ENCODE data around the gene NOX3.

The NOX3 gene

GRCh38 chr6:155409391-155409790 lies 46.2 kb downstream of the NOX3 start:
- Histone ChIP-seq H3K27ac (ENCODE audit: low read length) (no peak overlapping the region), H3K4me1 (ENCODE audit: control insufficient read depth in 1 of 2, insufficient read depth in 2 of 2, low read length in 2 of 2) (no peaks in the 10 kb centered on the region), H3K4me3 (ENCODE audit: low read depth in 1 of 2, low read length in 2 of 2) (no peak overlapping the region), H3K27me3 (ENCODE audit: low read depth, low read length) (no peaks in the 10 kb centered on the region), H3K36me3 (ENCODE audit: control insufficient read depth in 1 of 2, insufficient read depth in 2 of 2, low read length in 2 of 2) (no peaks in the 10 kb centered on the region), H3K9me3 (ENCODE audit: control insufficient read depth in 1 of 2, low read length in 2 of 2) (no peaks in the 10 kb centered on the region)

GRCh38 chr6:155408981-155409380 lies 46.7 kb downstream of the NOX3 start:
- Histone ChIP-seq H3K36me3 (ENCODE audit: control insufficient read depth in 1 of 2, insufficient read depth in 2 of 2, low read length in 2 of 2) (no peaks in the 10 kb centered on the region), H3K27ac (ENCODE audit: low read length) (no peak overlapping the region), H3K9me3 (ENCODE audit: control insufficient read depth in 1 of 2, low read length in 2 of 2) (no peaks in the 10 kb centered on the region), H3K4me1 (ENCODE audit: control insufficient read depth in 1 of 2, insufficient read depth in 2 of 2, low read length in 2 of 2) (no peaks in the 10 kb centered on the region), H3K27me3 (ENCODE audit: low read depth, low read length) (no peaks in the 10 kb centered on the region), H3K4me3 (ENCODE audit: low read depth in 1 of 2, low read length in 2 of 2) (no peak overlapping the region)

- H3K4me3 ChIP-seq (ENCODE audit: low read depth in 1 of 2, low read length in 2 of 2), result no peak overlapping the region
- H3K27me3 ChIP-seq (ENCODE audit: low read depth, low read length), result no peaks in the 10 kb centered on the region
- no peaks in the 10 kb centered on the region for H3K4me1 ChIP-seq (ENCODE audit: control insufficient read depth in 1 of 2, insufficient read depth in 2 of 2, low read length in 2 of 2)
- H3K36me3 ChIP-seq (ENCODE audit: control insufficient read depth in 1 of 2, insufficient read depth in 2 of 2, low read length in 2 of 2), result no peaks in the 10 kb centered on the region
- no peak overlapping the region for H3K27ac ChIP-seq (ENCODE audit: low read length)
- H3K9me3 ChIP-seq (ENCODE audit: control insufficient read depth in 1 of 2, low read length in 2 of 2), result no peaks in the 10 kb centered on the region
These were observed 47.4 kb downstream of the NOX3 start for GRCh38 chr6:155408231-155408630.

- H3K4me1 ChIP-seq (ENCODE audit: control insufficient read depth in 1 of 2, insufficient read depth in 2 of 2, low read length in 2 of 2), result no peaks in the 10 kb centered on the region
- no peak overlapping the region for H3K27ac ChIP-seq (ENCODE audit: low read length)
- H3K4me3 ChIP-seq (ENCODE audit: low read depth in 1 of 2, low read length in 2 of 2), result no peak overlapping the region
- no peaks in the 10 kb centered on the region for H3K27me3 ChIP-seq (ENCODE audit: low read depth, low read length)
- H3K9me3 ChIP-seq (ENCODE audit: control insufficient read depth in 1 of 2, low read length in 2 of 2), result no peaks in the 10 kb centered on the region
- H3K36me3 ChIP-seq (ENCODE audit: control insufficient read depth in 1 of 2, insufficient read depth in 2 of 2, low read length in 2 of 2), result no peaks in the 10 kb centered on the region
These were observed 48.8 kb downstream of the NOX3 start for GRCh38 chr6:155406801-155407200.

GRCh38 chr6:155404937-155405336 lies 50.7 kb downstream of the NOX3 start:
- no peaks in the 10 kb centered on the region for H3K36me3 ChIP-seq (ENCODE audit: control insufficient read depth in 1 of 2, insufficient read depth in 2 of 2, low read length in 2 of 2)
- H3K4me1 ChIP-seq (ENCODE audit: control insufficient read depth in 1 of 2, insufficient read depth in 2 of 2, low read length in 2 of 2), result no peaks in the 10 kb centered on the region
- no peaks in the 10 kb centered on the region for H3K9me3 ChIP-seq (ENCODE audit: control insufficient read depth in 1 of 2, low read length in 2 of 2)
- H3K4me3 ChIP-seq (ENCODE audit: low read depth in 1 of 2, low read length in 2 of 2), result no peak overlapping the region
- no peaks in the 10 kb centered on the region for H3K27me3 ChIP-seq (ENCODE audit: low read depth, low read length)
- H3K27ac ChIP-seq (ENCODE audit: low read length), result no peak overlapping the region

GRCh38 chr6:155402656-155403304 lies 52.9 kb downstream of the NOX3 start:
- H3K27me3 ChIP-seq (ENCODE audit: low read depth, low read length), result no peaks in the 10 kb centered on the region
- H3K27ac ChIP-seq (ENCODE audit: low read length), result no peak overlapping the region
- H3K4me1 ChIP-seq (ENCODE audit: control insufficient read depth in 1 of 2, insufficient read depth in 2 of 2, low read length in 2 of 2), result no peaks in the 10 kb centered on the region
- no peaks in the 10 kb centered on the region for H3K9me3 ChIP-seq (ENCODE audit: control insufficient read depth in 1 of 2, low read length in 2 of 2)
- H3K36me3 ChIP-seq (ENCODE audit: control insufficient read depth in 1 of 2, insufficient read depth in 2 of 2, low read length in 2 of 2), result no peaks in the 10 kb centered on the region
- H3K4me3 ChIP-seq (ENCODE audit: low read depth in 1 of 2, low read length in 2 of 2), result no peak overlapping the region

- no peaks in the 10 kb centered on the region for H3K4me1 ChIP-seq (ENCODE audit: control insufficient read depth in 1 of 2, insufficient read depth in 2 of 2, low read length in 2 of 2)
- no peak overlapping the region for H3K4me3 ChIP-seq (ENCODE audit: low read depth in 1 of 2, low read length in 2 of 2)
- H3K27me3 ChIP-seq (ENCODE audit: low read depth, low read length), result no peaks in the 10 kb centered on the region
- no peaks in the 10 kb centered on the region for H3K9me3 ChIP-seq (ENCODE audit: control insufficient read depth in 1 of 2, low read length in 2 of 2)
- no peaks in the 10 kb centered on the region for H3K36me3 ChIP-seq (ENCODE audit: control insufficient read depth in 1 of 2, insufficient read depth in 2 of 2, low read length in 2 of 2)
- no peak overlapping the region for H3K27ac ChIP-seq (ENCODE audit: low read length)
These were observed 55.0 kb downstream of the NOX3 start for GRCh38 chr6:155400654-155400965.

- Histone ChIP-seq H3K36me3 (ENCODE audit: control insufficient read depth in 1 of 2, insufficient read depth in 2 of 2, low read length in 2 of 2) (no peaks in the 10 kb centered on the region), H3K4me1 (ENCODE audit: control insufficient read depth in 1 of 2, insufficient read depth in 2 of 2, low read length in 2 of 2) (no peaks in the 10 kb centered on the region), H3K27me3 (ENCODE audit: low read depth, low read length) (no peaks in the 10 kb centered on the region), H3K27ac (ENCODE audit: low read length) (no peak overlapping the region), H3K9me3 (ENCODE audit: control insufficient read depth in 1 of 2, low read length in 2 of 2) (no peaks in the 10 kb centered on the region), H3K4me3 (ENCODE audit: low read depth in 1 of 2, low read length in 2 of 2) (no peak overlapping the region)
These were observed 55.6 kb downstream of the NOX3 start for GRCh38 chr6:155399745-155400653.

GRCh38 chr6:155399062-155399744 lies 56.4 kb downstream of the NOX3 start:
- Histone ChIP-seq H3K27me3 (ENCODE audit: low read depth, low read length) (no peaks in the 10 kb centered on the region), H3K27ac (ENCODE audit: low read length) (no peak overlapping the region), H3K9me3 (ENCODE audit: control insufficient read depth in 1 of 2, low read length in 2 of 2) (no peaks in the 10 kb centered on the region), H3K36me3 (ENCODE audit: control insufficient read depth in 1 of 2, insufficient read depth in 2 of 2, low read length in 2 of 2) (no peaks in the 10 kb centered on the region), H3K4me1 (ENCODE audit: control insufficient read depth in 1 of 2, insufficient read depth in 2 of 2, low read length in 2 of 2) (no peaks in the 10 kb centered on the region), H3K4me3 (ENCODE audit: low read depth in 1 of 2, low read length in 2 of 2) (no peak overlapping the region)

GRCh38 chr6:155398701-155399061 lies 57.0 kb downstream of the NOX3 start:
- H3K4me3 ChIP-seq (ENCODE audit: low read depth in 1 of 2, low read length in 2 of 2), result no peak overlapping the region
- H3K36me3 ChIP-seq (ENCODE audit: control insufficient read depth in 1 of 2, insufficient read depth in 2 of 2, low read length in 2 of 2), result no peaks in the 10 kb centered on the region
- no peaks in the 10 kb centered on the region for H3K27me3 ChIP-seq (ENCODE audit: low read depth, low read length)
- no peak overlapping the region for H3K27ac ChIP-seq (ENCODE audit: low read length)
- H3K9me3 ChIP-seq (ENCODE audit: control insufficient read depth in 1 of 2, low read length in 2 of 2), result no peaks in the 10 kb centered on the region
- H3K4me1 ChIP-seq (ENCODE audit: control insufficient read depth in 1 of 2, insufficient read depth in 2 of 2, low read length in 2 of 2), result no peaks in the 10 kb centered on the region

GRCh38 chr6:155398221-155398620 lies 57.4 kb downstream of the NOX3 start:
- Histone ChIP-seq H3K36me3 (ENCODE audit: control insufficient read depth in 1 of 2, insufficient read depth in 2 of 2, low read length in 2 of 2) (no peaks in the 10 kb centered on the region), H3K4me1 (ENCODE audit: control insufficient read depth in 1 of 2, insufficient read depth in 2 of 2, low read length in 2 of 2) (no peaks in the 10 kb centered on the region), H3K9me3 (ENCODE audit: control insufficient read depth in 1 of 2, low read length in 2 of 2) (no peaks in the 10 kb centered on the region), H3K27ac (ENCODE audit: low read length) (no peak overlapping the region), H3K27me3 (ENCODE audit: low read depth, low read length) (no peaks in the 10 kb centered on the region), H3K4me3 (ENCODE audit: low read depth in 1 of 2, low read length in 2 of 2) (no peak overlapping the region)

Data from muscle layer of duodenum (tissue), 2 donors.